SIG-M5 treated with dmso at 0.1 percent for 504 hours (cell line): Measurements from ENCODE around the gene RNF213.
"Not testable (repeated sequence)": the region's sequence is repeated elsewhere in the genome, so short reads cannot be mapped to it uniquely, and the experiment has no call there.

Experiments used
- DNase-seq: peaks from one replicate; lab custom pipeline; 2025; ENCODE audit not compliant: unreplicated experiment; lab: John Stamatoyannopoulos, UW

The RNF213 gene

GRCh38 chr17:80267391-80267790 is 6.7 kb downstream of the RNF213 start:
- DNase-seq = no peak

GRCh38 chr17:80268427-80268826 is 7.8 kb downstream of the RNF213 start:
- DNase-seq = no peak

GRCh38 chr17:80269405-80269807 is 8.8 kb downstream of the RNF213 start:
- no peak for DNase-seq

- DNase-seq = no peak
These were observed 9.5 kb downstream of the RNF213 start for GRCh38 chr17:80270104-80270503.

- no peak for DNase-seq
These were observed 10.2 kb downstream of the RNF213 start for GRCh38 chr17:80270836-80271235.

GRCh38 chr17:80272366-80272765 is 11.7 kb downstream of the RNF213 start:
- DNase-seq = no peak

GRCh38 chr17:80274331-80274730 is 13.7 kb downstream of the RNF213 start:
- DNase-seq = no peak

- DNase-seq = no peak
These were observed 14.3 kb downstream of the RNF213 start for GRCh38 chr17:80274871-80275449.

- not testable (repeated sequence) for DNase-seq
These were observed 15.2 kb downstream of the RNF213 start for GRCh38 chr17:80275857-80276256.

GRCh38 chr17:80277751-80278671 is 17.4 kb downstream of the RNF213 start:
- no peak for DNase-seq

- DNase-seq = no peak
These were observed 19.2 kb downstream of the RNF213 start for GRCh38 chr17:80279895-80280294.

GRCh38 chr17:80281516-80281915 is 20.9 kb downstream of the RNF213 start:
- no peak for DNase-seq

- DNase-seq = no peak
These were observed 22.6 kb downstream of the RNF213 start for GRCh38 chr17:80283116-80283852.

- DNase-seq = no peak
These were observed 24.0 kb downstream of the RNF213 start for GRCh38 chr17:80284631-80285030.

- no peak for DNase-seq
These were observed 24.7 kb downstream of the RNF213 start for GRCh38 chr17:80285237-80285920.

- DNase-seq = no peak
These were observed 25.9 kb downstream of the RNF213 start for GRCh38 chr17:80286638-80286960.

GRCh38 chr17:80287038-80287437 is 26.4 kb downstream of the RNF213 start:
- DNase-seq = no peak

- DNase-seq = no peak
These were observed 27.3 kb downstream of the RNF213 start for GRCh38 chr17:80287806-80288567.

GRCh38 chr17:80289616-80290015 is 29.0 kb downstream of the RNF213 start:
- no peak for DNase-seq

GRCh38 chr17:80290156-80290555 is 29.5 kb downstream of the RNF213 start:
- no peak for DNase-seq

- DNase-seq = no peak
These were observed 30.6 kb downstream of the RNF213 start for GRCh38 chr17:80291260-80291659.
